Measurements from ENCODE around the gene ALDH1L2. TPM values are rescaled to one million over a fixed set of nuclear protein-coding genes. Genes with fewer than 3 reads are reported as not detected.

Gene ALDH1L2
- 29.1 and 31.8 TPM in 2 replicates for total RNA-seq

GRCh38 chr12:105084251-105085250 lies at the start of gene ALDH1L2:
Gene ALDH1L2, minus strand, starts transcription at chr12:105084458. Its CDS starts 22 bp downstream, at chr12:105084436.

GRCh38 chr12:105107494-105108371 lies 23.5 kb upstream of the ALDH1L2 start, which contains the start of gene WASHC4:
Gene WASHC4, plus strand, starts transcription at chr12:105107731. Its CDS starts 70 bp downstream, at chr12:105107801.

GRCh38 chr12:104986022-104986941 lies 98.0 kb downstream of the ALDH1L2 start, which contains the start of gene NOPCHAP1:
Gene NOPCHAP1, plus strand, starts transcription at chr12:104986316. Its CDS starts 37 bp downstream, at chr12:104986353.

Other genes starting within 250 kb of the ALDH1L2 start
- gene SLC41A2, start 126.2 kb downstream of the ALDH1L2 start, total RNA-seq, result 4.8 and 4.9 TPM in 2 replicates
- gene NOPCHAP1, start 98.1 kb downstream of the ALDH1L2 start, total RNA-seq, result 5.4 and 6.4 TPM in 2 replicates
- gene WASHC4, start 23.3 kb upstream of the ALDH1L2 start, total RNA-seq, result 16.2 and 20.5 TPM in 2 replicates
- gene APPL2, start 151.7 kb upstream of the ALDH1L2 start, total RNA-seq, result 28.4 and 28.6 TPM in 2 replicates
- gene C12orf75, start 246.2 kb upstream of the ALDH1L2 start, total RNA-seq, result 117 and 153 TPM in 2 replicates